Measurements from ENCODE around the gene SMYD3.

SMYD3 gene

GRCh38 chr1:245856944-245857531, 650.0 kb downstream of the SMYD3 start:
- H3K27ac Mint-ChIP-seq, result no peak overlapping the region
- peaks cover 2% of the 10 kb centered on the region for H3K36me3 Mint-ChIP-seq
- H3K9me3 Mint-ChIP-seq, result peaks cover 3% of the 10 kb centered on the region
- H3K4me3 Mint-ChIP-seq, result no peak overlapping the region
- H3K27me3 Mint-ChIP-seq, result no peaks in the 10 kb centered on the region
- CTCF ChIA-PET, result no interaction called here
- no peaks in the 10 kb centered on the region for H3K4me1 Mint-ChIP-seq
- DNase-seq, result no peak

- peaks cover 2% of the 10 kb centered on the region for H3K36me3 Mint-ChIP-seq
- no peak overlapping the region for H3K27ac Mint-ChIP-seq
- no peaks in the 10 kb centered on the region for H3K4me1 Mint-ChIP-seq
- H3K9me3 Mint-ChIP-seq, result peaks cover 3% of the 10 kb centered on the region
- H3K27me3 Mint-ChIP-seq, result no peaks in the 10 kb centered on the region
- CTCF ChIA-PET, result no interaction called here
- no peak overlapping the region for H3K4me3 Mint-ChIP-seq
- DNase-seq, result no peak
These were observed 651.0 kb downstream of the SMYD3 start for GRCh38 chr1:245855846-245856730.

GRCh38 chr1:245853291-245853690, 653.8 kb downstream of the SMYD3 start:
- peaks cover 2% of the 10 kb centered on the region for H3K36me3 Mint-ChIP-seq
- DNase-seq, result no peak
- CTCF ChIA-PET, result no interaction called here
- H3K4me3 Mint-ChIP-seq, result no peak overlapping the region
- H3K27me3 Mint-ChIP-seq, result no peaks in the 10 kb centered on the region
- no peak overlapping the region for H3K27ac Mint-ChIP-seq
- no peaks in the 10 kb centered on the region for H3K4me1 Mint-ChIP-seq
- peaks cover 3% of the 10 kb centered on the region for H3K9me3 Mint-ChIP-seq

- Mint-ChIP-seq H3K4me1 (no peaks in the 10 kb centered on the region), H3K9me3 (no peaks in the 10 kb centered on the region), H3K27ac (no peak overlapping the region), H3K27me3 (no peaks in the 10 kb centered on the region), H3K36me3 (no peaks in the 10 kb centered on the region), H3K4me3 (no peak overlapping the region)
- DNase-seq, result no peak
- CTCF ChIA-PET, result no interaction called here
These were observed 664.0 kb downstream of the SMYD3 start for GRCh38 chr1:245843101-245843500.

GRCh38 chr1:245842106-245842505, 665.0 kb downstream of the SMYD3 start:
- no peaks in the 10 kb centered on the region for H3K4me1 Mint-ChIP-seq
- H3K9me3 Mint-ChIP-seq, result no peaks in the 10 kb centered on the region
- CTCF ChIA-PET, result no interaction called here
- no peak for DNase-seq
- no peak overlapping the region for H3K27ac Mint-ChIP-seq
- H3K4me3 Mint-ChIP-seq, result no peak overlapping the region
- no peaks in the 10 kb centered on the region for H3K27me3 Mint-ChIP-seq
- H3K36me3 Mint-ChIP-seq, result no peaks in the 10 kb centered on the region

GRCh38 chr1:245840971-245841370, 666.1 kb downstream of the SMYD3 start:
- H3K27me3 Mint-ChIP-seq, result no peaks in the 10 kb centered on the region
- CTCF ChIA-PET, result no interaction called here
- H3K27ac Mint-ChIP-seq, result no peak overlapping the region
- H3K36me3 Mint-ChIP-seq, result no peaks in the 10 kb centered on the region
- no peak overlapping the region for H3K4me3 Mint-ChIP-seq
- H3K9me3 Mint-ChIP-seq, result no peaks in the 10 kb centered on the region
- no peak for DNase-seq
- H3K4me1 Mint-ChIP-seq, result no peaks in the 10 kb centered on the region

- no peaks in the 10 kb centered on the region for H3K36me3 Mint-ChIP-seq
- no peaks in the 10 kb centered on the region for H3K27me3 Mint-ChIP-seq
- H3K27ac Mint-ChIP-seq, result no peak overlapping the region
- H3K4me3 Mint-ChIP-seq, result no peak overlapping the region
- CTCF ChIA-PET, result no interaction called here
- no peaks in the 10 kb centered on the region for H3K9me3 Mint-ChIP-seq
- no peak for DNase-seq
- H3K4me1 Mint-ChIP-seq, result no peaks in the 10 kb centered on the region
These were observed 669.4 kb downstream of the SMYD3 start for GRCh38 chr1:245837718-245838117.

- no peak for DNase-seq
- Mint-ChIP-seq H3K36me3 (no peaks in the 10 kb centered on the region), H3K4me3 (no peak overlapping the region), H3K27ac (no peak overlapping the region), H3K27me3 (no peaks in the 10 kb centered on the region), H3K9me3 (no peaks in the 10 kb centered on the region), H3K4me1 (no peaks in the 10 kb centered on the region)
- CTCF ChIA-PET, result no interaction called here
These were observed 671.7 kb downstream of the SMYD3 start for GRCh38 chr1:245835386-245835785.

GRCh38 chr1:245834002-245834401, 673.1 kb downstream of the SMYD3 start:
- peaks cover 2% of the 10 kb centered on the region for H3K9me3 Mint-ChIP-seq
- CTCF ChIA-PET, result interaction anchor here (0.9 kb wide), 1 partner anchor 12 kb away, joined by 3 read pairs; no protein-coding TSS in a partner anchor
- DNase-seq, result no peak
- no peak overlapping the region for H3K4me3 Mint-ChIP-seq
- H3K27me3 Mint-ChIP-seq, result no peaks in the 10 kb centered on the region
- no peaks in the 10 kb centered on the region for H3K4me1 Mint-ChIP-seq
- no peak overlapping the region for H3K27ac Mint-ChIP-seq
- H3K36me3 Mint-ChIP-seq, result no peaks in the 10 kb centered on the region

GRCh38 chr1:245832771-245833527, 674.1 kb downstream of the SMYD3 start:
- no peak for DNase-seq
- H3K9me3 Mint-ChIP-seq, result peaks cover 2% of the 10 kb centered on the region
- H3K4me1 Mint-ChIP-seq, result no peaks in the 10 kb centered on the region
- H3K4me3 Mint-ChIP-seq, result no peak overlapping the region
- no peaks in the 10 kb centered on the region for H3K27me3 Mint-ChIP-seq
- H3K27ac Mint-ChIP-seq, result no peak overlapping the region
- CTCF ChIA-PET, result no interaction called here
- H3K36me3 Mint-ChIP-seq, result no peaks in the 10 kb centered on the region

GRCh38 chr1:245831518-245831917, 675.6 kb downstream of the SMYD3 start:
- no peaks in the 10 kb centered on the region for H3K4me1 Mint-ChIP-seq
- no peaks in the 10 kb centered on the region for H3K36me3 Mint-ChIP-seq
- no peaks in the 10 kb centered on the region for H3K27me3 Mint-ChIP-seq
- CTCF ChIA-PET, result no interaction called here
- peaks cover 3% of the 10 kb centered on the region for H3K9me3 Mint-ChIP-seq
- no peak overlapping the region for H3K27ac Mint-ChIP-seq
- no peak overlapping the region for H3K4me3 Mint-ChIP-seq
- DNase-seq, result no peak

GRCh38 chr1:245829826-245830225, 677.3 kb downstream of the SMYD3 start:
- Mint-ChIP-seq H3K4me1 (no peaks in the 10 kb centered on the region), H3K27me3 (no peaks in the 10 kb centered on the region), H3K27ac (no peak overlapping the region), H3K4me3 (no peak overlapping the region), H3K36me3 (peaks cover 1% of the 10 kb centered on the region), H3K9me3 (peaks cover 11% of the 10 kb centered on the region)
- no peak for DNase-seq
- CTCF ChIA-PET, result no interaction called here

- CTCF ChIA-PET, result no interaction called here
These were observed 677.9 kb downstream of the SMYD3 start for GRCh38 chr1:245829194-245829593.

GRCh38 chr1:245827301-245827700, 679.8 kb downstream of the SMYD3 start:
- CTCF ChIA-PET, result interaction anchor here (0.6 kb wide), 1 partner anchor 371 kb away, joined by 3 read pairs; no protein-coding TSS in a partner anchor
- Mint-ChIP-seq H3K4me1 (no peaks in the 10 kb centered on the region), H3K27me3 (no peaks in the 10 kb centered on the region), H3K36me3 (peaks cover 1% of the 10 kb centered on the region), H3K9me3 (peaks cover 20% of the 10 kb centered on the region), H3K27ac (peak overlapping the region; percentile 4), H3K4me3 (no peak overlapping the region)
- DNase-seq, result no peak

More at GRCh38 chr1:245829194-245829593, 677.9 kb downstream of the SMYD3 start:
- no peak for DNase-seq
- Mint-ChIP-seq H3K9me3 (peaks cover 11% of the 10 kb centered on the region), H3K4me3 (no peak overlapping the region), H3K36me3 (peaks cover 1% of the 10 kb centered on the region), H3K4me1 (no peaks in the 10 kb centered on the region), H3K27me3 (no peaks in the 10 kb centered on the region), H3K27ac (no peak overlapping the region)

All from activated naive CD4-positive, alpha-beta T cell treated with anti-CD3 and anti-CD28 coated beads, Interleukin-2, amount 10 ng/mL, durations not matched to agents 7 days and 5 days (primary cell).